ENCODE measurements around the gene PTTG1IP.

PTTG1IP gene

DNA sequence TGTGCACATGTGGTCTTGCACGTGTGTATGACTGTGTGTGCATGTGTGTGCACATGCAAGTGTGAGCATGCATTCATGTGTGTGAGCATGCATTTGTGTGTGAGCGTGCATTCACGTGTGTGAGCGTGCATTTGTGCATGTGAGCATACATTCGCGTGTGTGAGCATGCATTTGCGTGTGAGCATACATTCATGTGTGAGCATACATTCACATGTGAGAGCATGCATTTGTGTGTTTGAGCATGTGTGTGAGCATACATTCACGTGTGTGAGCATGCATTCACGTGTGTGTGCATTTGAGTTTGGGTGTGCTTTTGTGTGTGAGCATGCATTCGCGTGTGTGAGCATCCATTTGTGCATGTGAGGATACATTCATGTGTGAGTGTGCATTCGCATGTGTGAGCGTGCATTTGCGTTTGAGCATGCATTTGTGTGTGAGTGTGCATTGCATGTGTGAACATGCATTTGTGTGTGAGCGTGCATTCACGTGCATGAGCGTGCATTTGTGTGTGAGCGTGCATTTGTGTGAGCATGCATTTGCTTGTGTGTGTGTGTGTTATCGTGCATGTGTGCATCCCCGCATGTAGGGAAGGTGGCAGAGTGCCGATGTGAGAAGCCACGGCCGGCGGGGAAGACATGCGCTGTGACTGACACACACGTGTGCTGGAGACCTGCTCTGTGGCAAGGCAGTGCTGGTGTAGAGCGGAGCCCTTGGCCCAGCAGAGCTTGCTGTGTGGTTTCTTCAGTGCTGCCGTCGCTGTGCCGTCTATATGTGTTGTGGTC, 29.0 kb upstream of the PTTG1IP start:
- Histone ChIP-seq H3K27me3 (ENCODE audit: insufficient read depth, insufficient read length) (no peaks in the 10 kb centered on the region), H3K4me1 (ENCODE audit: insufficient read depth, insufficient read length) (peaks cover 54% of the 10 kb centered on the region), H3K36me3 (ENCODE audit: insufficient read depth, insufficient read length, low read length) (no peaks in the 10 kb centered on the region), H3K9ac (ENCODE audit: insufficient read length, low read depth) (no peak overlapping the region), H3K9me3 (ENCODE audit: insufficient read depth, low read length) (no peaks in the 10 kb centered on the region), H3K4me3 (ENCODE audit: insufficient read length, low read depth) (no peak overlapping the region)
- no peak for TF ChIP-seq ZNF274 (IDR thresholded peaks at IDR 0.05; ENCODE audit: low read depth, low read length)
- TF ChIP-seq SUZ12 (IDR thresholded peaks at IDR 0.05; ENCODE audit: extremely low read depth, insufficient read depth, insufficient read length): no peak
- TF ChIP-seq YY1 (IDR thresholded peaks at IDR 0.05; ENCODE audit: insufficient read depth, insufficient read length): no peak
- DNase-seq (ENCODE audit: low read depth, low spot score): no peak

DNA sequence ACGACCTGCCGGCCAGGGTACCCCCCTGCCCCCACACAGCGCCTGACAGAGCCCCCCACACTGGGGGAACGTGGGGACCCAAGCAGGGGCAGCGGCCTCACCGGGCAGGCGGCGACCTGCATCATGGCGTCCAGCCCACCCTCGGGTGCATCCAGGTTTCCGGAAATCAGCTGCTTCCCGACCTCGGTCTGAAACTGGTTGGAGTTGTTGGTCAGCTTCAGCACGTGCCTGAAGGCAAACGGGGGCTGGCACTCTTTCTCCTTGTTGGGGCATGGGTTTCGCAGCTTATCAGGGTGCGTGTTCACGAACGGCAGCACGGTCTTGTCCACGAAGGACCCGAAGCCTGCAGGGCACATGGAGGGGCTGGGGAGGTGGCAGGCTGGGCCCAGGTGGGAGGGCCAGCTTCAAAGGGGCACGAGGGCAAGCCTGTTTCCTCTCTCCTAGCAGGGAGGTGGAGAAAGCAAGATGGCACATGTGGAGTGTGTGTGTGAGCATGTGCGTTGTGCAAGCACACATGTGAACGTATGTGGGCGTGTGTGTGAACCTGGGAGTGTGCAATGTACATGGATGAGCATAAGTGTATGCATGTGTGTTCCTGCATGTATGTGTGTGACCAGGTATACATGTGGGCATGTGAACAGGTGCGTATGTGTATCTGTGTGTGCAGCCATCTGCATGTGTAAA, 28.0 kb upstream of the PTTG1IP start:
- no peak overlapping the region for H3K9ac ChIP-seq (ENCODE audit: insufficient read length, low read depth)
- H3K9me3 ChIP-seq (ENCODE audit: insufficient read depth, low read length): no peaks in the 10 kb centered on the region
- TF ChIP-seq SUZ12 (IDR thresholded peaks at IDR 0.05; ENCODE audit: extremely low read depth, insufficient read depth, insufficient read length) (no peak), ZNF274 (IDR thresholded peaks at IDR 0.05; ENCODE audit: low read depth, low read length) (no peak), YY1 (IDR thresholded peaks at IDR 0.05; ENCODE audit: insufficient read depth, insufficient read length) (no peak)
- no peaks in the 10 kb centered on the region for H3K36me3 ChIP-seq (ENCODE audit: insufficient read depth, insufficient read length, low read length)
- no peak overlapping the region for H3K4me3 ChIP-seq (ENCODE audit: insufficient read length, low read depth)
- peaks cover 52% of the 10 kb centered on the region for H3K4me1 ChIP-seq (ENCODE audit: insufficient read depth, insufficient read length)
- H3K27me3 ChIP-seq (ENCODE audit: insufficient read depth, insufficient read length): no peaks in the 10 kb centered on the region
- no peak for DNase-seq (ENCODE audit: low read depth, low spot score)

DNA sequence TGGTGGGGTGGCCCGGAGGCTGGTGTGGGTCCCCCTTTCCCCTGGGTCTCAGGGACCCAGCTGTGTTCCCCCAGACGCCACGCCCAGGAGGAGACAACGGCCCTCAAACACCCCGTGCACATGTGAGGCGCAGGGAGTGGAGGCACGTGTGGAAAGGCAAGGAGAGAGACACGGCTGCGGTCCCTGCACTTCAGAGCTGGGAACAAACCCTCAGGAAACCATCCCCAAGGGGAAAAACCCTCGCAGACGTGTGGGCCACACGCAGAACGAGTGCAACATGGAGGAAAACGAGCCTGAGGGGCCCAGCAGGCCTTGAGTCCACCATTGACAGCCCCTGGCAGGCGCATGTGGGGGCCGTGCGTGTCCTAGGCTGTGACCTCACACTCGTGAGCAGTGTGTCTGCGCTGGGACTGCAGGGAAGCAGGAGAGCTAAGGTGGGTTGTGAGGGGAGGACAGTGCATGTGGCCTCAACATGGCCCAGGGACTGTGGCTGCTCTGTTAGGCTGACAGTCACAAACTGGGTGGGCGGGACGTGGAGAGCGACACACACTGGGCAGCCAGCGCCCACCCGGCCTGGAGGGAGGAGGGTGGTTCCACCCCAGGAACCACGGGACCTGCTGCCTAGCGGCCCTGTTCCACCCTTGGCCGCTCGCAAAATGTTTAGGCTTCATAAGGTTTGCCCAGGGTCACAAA, 27.2 kb upstream of the PTTG1IP start:
- no peak overlapping the region for H3K9ac ChIP-seq (ENCODE audit: insufficient read length, low read depth)
- H3K36me3 ChIP-seq (ENCODE audit: insufficient read depth, insufficient read length, low read length): no peaks in the 10 kb centered on the region
- H3K4me1 ChIP-seq (ENCODE audit: insufficient read depth, insufficient read length): peaks cover 50% of the 10 kb centered on the region
- no peaks in the 10 kb centered on the region for H3K27me3 ChIP-seq (ENCODE audit: insufficient read depth, insufficient read length)
- no peak for TF ChIP-seq SUZ12 (IDR thresholded peaks at IDR 0.05; ENCODE audit: extremely low read depth, insufficient read depth, insufficient read length)
- TF ChIP-seq ZNF274 (IDR thresholded peaks at IDR 0.05; ENCODE audit: low read depth, low read length): no peak
- no peak for TF ChIP-seq YY1 (IDR thresholded peaks at IDR 0.05; ENCODE audit: insufficient read depth, insufficient read length)
- H3K9me3 ChIP-seq (ENCODE audit: insufficient read depth, low read length): no peaks in the 10 kb centered on the region
- H3K4me3 ChIP-seq (ENCODE audit: insufficient read length, low read depth): no peak overlapping the region
- no peak for DNase-seq (ENCODE audit: low read depth, low spot score)

DNA sequence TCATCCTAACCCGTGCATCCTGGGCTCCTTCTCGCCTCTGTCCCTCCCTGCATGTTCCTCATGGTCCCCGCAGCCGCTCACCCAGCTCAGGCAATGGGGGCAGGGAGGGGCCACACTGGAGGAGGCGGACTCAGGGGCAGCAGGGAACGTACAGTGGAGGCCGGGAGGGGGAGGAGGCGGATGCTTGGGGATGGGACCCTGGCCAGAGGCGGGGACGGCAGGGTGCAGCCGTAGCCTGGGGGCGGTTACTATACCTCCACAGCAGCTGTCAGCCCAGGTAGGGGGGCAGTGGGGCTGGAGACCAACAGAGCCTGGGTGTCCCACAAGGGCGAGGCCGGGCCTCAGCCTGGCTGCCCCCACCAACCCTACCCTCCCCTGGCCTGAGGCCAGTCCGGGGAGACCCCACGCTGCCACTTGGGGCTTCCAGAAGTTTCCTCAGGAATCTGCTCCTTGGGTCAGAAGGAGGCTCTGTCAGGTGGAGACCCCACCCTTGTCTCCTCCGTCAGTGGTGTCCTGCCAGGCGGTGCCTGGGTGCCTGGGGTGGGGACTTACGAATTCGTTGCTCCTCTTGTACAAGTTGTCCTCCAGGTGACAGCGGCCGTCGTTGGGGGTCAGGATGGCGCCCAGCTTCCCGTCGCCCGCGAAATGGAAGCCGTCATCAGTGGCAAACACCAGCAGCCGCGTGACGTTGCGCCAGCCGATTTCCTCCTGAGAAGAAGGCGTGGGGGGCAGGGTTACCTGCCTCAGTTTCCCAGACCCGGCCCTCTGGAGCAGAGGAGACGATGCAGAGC, 26.5 kb upstream of the PTTG1IP start:
- Histone ChIP-seq H3K4me1 (ENCODE audit: insufficient read depth, insufficient read length) (peaks cover 46% of the 10 kb centered on the region), H3K36me3 (ENCODE audit: insufficient read depth, insufficient read length, low read length) (no peaks in the 10 kb centered on the region), H3K9ac (ENCODE audit: insufficient read length, low read depth) (no peak overlapping the region), H3K27me3 (ENCODE audit: insufficient read depth, insufficient read length) (no peaks in the 10 kb centered on the region), H3K4me3 (ENCODE audit: insufficient read length, low read depth) (no peak overlapping the region), H3K9me3 (ENCODE audit: insufficient read depth, low read length) (no peaks in the 10 kb centered on the region)
- no peak for DNase-seq (ENCODE audit: low read depth, low spot score)
- TF ChIP-seq SUZ12 (IDR thresholded peaks at IDR 0.05; ENCODE audit: extremely low read depth, insufficient read depth, insufficient read length): no peak
- no peak for TF ChIP-seq ZNF274 (IDR thresholded peaks at IDR 0.05; ENCODE audit: low read depth, low read length)
- no peak for TF ChIP-seq YY1 (IDR thresholded peaks at IDR 0.05; ENCODE audit: insufficient read depth, insufficient read length)

DNA sequence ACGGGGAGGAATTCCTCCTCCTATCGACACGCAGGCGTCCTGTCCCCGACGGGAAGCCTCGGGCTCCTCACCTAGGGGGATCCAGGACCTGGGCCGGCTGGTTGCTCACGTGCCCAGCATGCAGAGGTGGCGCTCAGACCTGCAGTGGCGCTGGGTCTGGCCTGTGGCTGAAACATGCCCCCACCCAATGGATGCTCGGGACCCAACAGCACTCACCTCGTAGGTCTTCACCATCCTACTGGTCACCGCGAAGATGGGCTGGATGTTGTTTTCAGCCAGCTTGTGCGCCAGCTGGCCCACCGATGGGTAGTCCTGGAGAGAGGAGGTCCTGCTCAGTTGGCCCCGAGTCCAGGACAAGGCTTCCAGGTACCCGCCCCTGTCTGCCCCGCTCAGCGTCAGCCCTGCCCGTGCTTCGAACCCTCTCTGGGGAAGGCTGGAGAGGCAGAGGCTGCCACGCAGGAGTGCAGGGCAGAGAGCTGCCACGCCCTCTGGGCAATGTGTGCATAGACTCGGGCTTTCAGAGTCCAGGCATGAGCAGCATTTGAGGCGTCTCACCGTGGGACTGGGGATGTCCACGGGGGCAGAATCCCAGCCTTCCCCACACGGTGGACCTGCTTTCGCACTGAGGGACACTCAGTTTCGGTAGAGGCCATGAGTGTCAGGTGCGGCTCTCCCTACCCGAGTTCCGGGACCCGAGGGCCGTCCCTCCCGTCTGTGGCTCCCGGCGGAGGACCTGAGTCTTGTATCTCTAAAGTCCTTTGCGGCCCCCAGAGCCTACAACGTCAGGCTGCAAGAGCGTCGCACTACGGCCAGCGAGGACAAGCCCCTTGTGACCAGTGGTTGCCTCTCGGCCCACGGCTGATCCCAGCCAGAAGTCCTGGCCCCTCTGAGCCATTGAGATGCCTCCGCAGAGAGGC, 25.6 kb upstream of the PTTG1IP start:
- Histone ChIP-seq H3K9me3 (ENCODE audit: insufficient read depth, low read length) (no peaks in the 10 kb centered on the region), H3K27me3 (ENCODE audit: insufficient read depth, insufficient read length) (no peaks in the 10 kb centered on the region), H3K4me1 (ENCODE audit: insufficient read depth, insufficient read length) (peaks cover 43% of the 10 kb centered on the region), H3K36me3 (ENCODE audit: insufficient read depth, insufficient read length, low read length) (no peaks in the 10 kb centered on the region), H3K9ac (ENCODE audit: insufficient read length, low read depth) (no peak overlapping the region), H3K4me3 (ENCODE audit: insufficient read length, low read depth) (no peak overlapping the region)
- DNase-seq (ENCODE audit: low read depth, low spot score): no peak
- TF ChIP-seq SUZ12 (IDR thresholded peaks at IDR 0.05; ENCODE audit: extremely low read depth, insufficient read depth, insufficient read length) (no peak), ZNF274 (IDR thresholded peaks at IDR 0.05; ENCODE audit: low read depth, low read length) (no peak), YY1 (IDR thresholded peaks at IDR 0.05; ENCODE audit: insufficient read depth, insufficient read length) (no peak)

DNA sequence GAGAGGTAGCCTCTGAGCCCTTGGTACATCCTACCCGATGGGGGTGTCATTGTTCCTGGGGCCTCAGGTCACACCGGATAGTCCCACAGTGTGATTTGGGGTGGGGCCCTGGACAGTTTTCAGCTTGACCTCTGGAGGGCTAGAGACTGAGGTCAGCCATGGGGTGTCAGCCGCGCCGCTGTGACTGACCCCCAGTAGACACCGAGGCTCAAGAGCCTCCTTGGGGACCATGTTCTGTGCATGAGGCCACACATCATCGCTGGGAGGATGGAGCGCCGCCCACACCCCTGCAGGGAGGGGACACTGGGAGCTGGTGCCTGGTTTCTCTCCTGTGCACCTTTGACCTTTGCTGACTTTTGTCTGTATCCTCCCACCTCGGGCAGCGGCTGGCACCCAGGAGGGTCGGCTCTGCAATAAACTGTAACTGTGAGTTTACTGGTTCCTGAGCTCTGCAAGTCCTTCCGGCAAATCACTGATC, 24.6 kb upstream of the PTTG1IP start:
- Histone ChIP-seq H3K36me3 (ENCODE audit: insufficient read depth, insufficient read length, low read length) (no peaks in the 10 kb centered on the region), H3K4me1 (ENCODE audit: insufficient read depth, insufficient read length) (peaks cover 38% of the 10 kb centered on the region), H3K4me3 (ENCODE audit: insufficient read length, low read depth) (no peak overlapping the region), H3K9me3 (ENCODE audit: insufficient read depth, low read length) (no peaks in the 10 kb centered on the region), H3K27me3 (ENCODE audit: insufficient read depth, insufficient read length) (peaks cover 10% of the 10 kb centered on the region), H3K9ac (ENCODE audit: insufficient read length, low read depth) (no peak overlapping the region)
- TF ChIP-seq YY1 (IDR thresholded peaks at IDR 0.05; ENCODE audit: insufficient read depth, insufficient read length) (no peak), SUZ12 (IDR thresholded peaks at IDR 0.05; ENCODE audit: extremely low read depth, insufficient read depth, insufficient read length) (no peak), ZNF274 (IDR thresholded peaks at IDR 0.05; ENCODE audit: low read depth, low read length) (no peak)
- no peak for DNase-seq (ENCODE audit: low read depth, low spot score)
